Measurements from ENCODE around the gene CTSS.
"Not testable (repeated sequence)": the region's sequence is repeated elsewhere in the genome, so short reads cannot be mapped to it uniquely, and the experiment has no call there.

The CTSS gene

GRCh38 chr1:150775276-150775675 lies 9.7 kb upstream of the CTSS start:
- DNase-seq = no peak

- DNase-seq = no peak
Observed at GRCh38 chr1:150772326-150772725, 6.7 kb upstream of the CTSS start.

GRCh38 chr1:150767704-150768103 lies 2.1 kb upstream of the CTSS start:
- DNase-seq = not testable (repeated sequence)

GRCh38 chr1:150765977-150766301 lies 361 bp upstream of the CTSS start:
- not testable (repeated sequence) for DNase-seq

GRCh38 chr1:150764617-150765101 lies 919 bp downstream of the CTSS start:
- peak; percentile 55 for DNase-seq

- no peak for DNase-seq
Observed at GRCh38 chr1:150763018-150763417, 2.6 kb downstream of the CTSS start.

- no peak for DNase-seq
Observed at GRCh38 chr1:150762552-150762951, 3.0 kb downstream of the CTSS start.

- no peak for DNase-seq
Observed at GRCh38 chr1:150761801-150762200, 3.8 kb downstream of the CTSS start.

- no peak for DNase-seq
Observed at GRCh38 chr1:150760013-150760412, 5.6 kb downstream of the CTSS start.

- DNase-seq = no peak
Observed at GRCh38 chr1:150753416-150753815, 12.2 kb downstream of the CTSS start.

GRCh38 chr1:150751443-150751842 lies 14.1 kb downstream of the CTSS start:
- no peak for DNase-seq

GRCh38 chr1:150749720-150750311 lies 15.8 kb downstream of the CTSS start:
- DNase-seq = no peak

GRCh38 chr1:150748878-150749719 lies 16.5 kb downstream of the CTSS start:
- no peak for DNase-seq

GRCh38 chr1:150730130-150730721 lies 35.4 kb downstream of the CTSS start:
- DNase-seq = no peak

- DNase-seq = no peak
Observed at GRCh38 chr1:150724336-150724735, 41.2 kb downstream of the CTSS start.

- no peak for DNase-seq
Observed at GRCh38 chr1:150720703-150721102, 44.9 kb downstream of the CTSS start, which contains the start of gene HORMAD1. Gene HORMAD1 (minus strand): TSS chr1:150720895. CDS start chr1:150719505, 1,390 bp downstream.

- no peak for DNase-seq
Observed at GRCh38 chr1:150720098-150720497, 45.5 kb downstream of the CTSS start.

GRCh38 chr1:150718225-150718891 lies 47.2 kb downstream of the CTSS start:
- DNase-seq = no peak

- DNase-seq = not testable (repeated sequence)
Observed at GRCh38 chr1:150709031-150709430, 56.5 kb downstream of the CTSS start.

GRCh38 chr1:150708595-150708994 lies 57.0 kb downstream of the CTSS start:
- DNase-seq = no peak

- no peak for DNase-seq
Observed at GRCh38 chr1:150706091-150706490, 59.5 kb downstream of the CTSS start.

GRCh38 chr1:150703427-150703826 lies 62.2 kb downstream of the CTSS start:
- DNase-seq = no peak
